Esophagus muscularis mucosa (tissue), 3 donors: ENCODE data around the gene HIVEP1.

Experiments
- CTCF ChIP-seq, 3 experiments: fragments of 200-600 bp in 2 of 3; fragments of 450-650 bp in 1 of 3; sonication (generic) in 2 of 3; IDR thresholded peaks; one replicate each; pipeline ENCODE4 v1.5.1; 2017 to 2019; ENCODE audit warnings: antibody characterized with exemption in 3 of 3, mild to moderate bottlenecking in 2 of 3, moderate library complexity in 1 of 3
- POLR2AphosphoS5 ChIP-seq, 2 donors: sonication (generic); formaldehyde crosslinking; IDR thresholded peaks; one replicate each; pipeline ENCODE4 v1.6.1; 2017; ENCODE audit warnings: antibody characterized with exemption in 2 of 2

DNA sequence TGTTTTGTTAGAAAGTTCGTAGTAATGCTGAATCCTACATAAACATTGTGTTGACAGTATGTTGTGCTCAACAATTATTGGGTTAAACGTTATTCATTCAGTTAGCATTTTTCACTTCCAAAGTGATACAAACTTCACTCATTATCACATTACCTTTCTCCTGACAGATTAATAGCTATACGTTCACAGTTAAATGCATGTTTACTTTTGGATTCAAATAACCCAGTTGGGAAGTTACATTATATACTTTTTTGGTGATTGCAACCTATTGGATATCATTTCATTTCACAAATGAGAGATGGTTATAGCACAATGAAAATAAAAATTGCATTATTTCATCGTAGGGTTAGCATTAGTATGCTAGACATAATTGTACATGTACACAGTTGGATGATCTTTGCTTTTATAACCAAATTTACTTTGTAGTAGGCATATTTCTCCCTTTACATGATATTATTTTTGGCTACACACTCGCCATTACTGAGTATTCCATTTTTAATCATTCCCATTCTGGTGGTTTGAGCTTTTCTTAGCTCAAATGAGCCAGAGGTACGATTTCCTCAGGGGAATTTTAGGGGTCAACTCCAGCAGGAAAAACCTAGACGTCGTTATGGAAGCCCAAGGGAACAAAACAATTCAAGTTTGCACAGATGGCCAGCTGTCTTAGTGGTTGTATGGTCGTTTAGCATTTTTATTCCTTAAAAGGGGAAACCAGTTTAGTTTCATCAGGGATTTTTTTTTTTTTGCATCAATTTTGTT lies 2.1 kb upstream of the HIVEP1 start:
- TF ChIP-seq CTCF (IDR thresholded peaks at IDR 0.05) (no peak), POLR2AphosphoS5 (IDR thresholded peaks at IDR 0.05) (no peak)
